HG02798 (cell line): ENCODE data around the gene ACTMAP.
"Not testable (repeated sequence)": the region's sequence is repeated elsewhere in the genome, so short reads cannot be mapped to it uniquely, and the experiment has no call there.

ENCODE experiments used
- ATAC-seq: cut with Tn5 transposase; IDR thresholded peaks from one replicate; pipeline ENCODE4 v1.9.1; 2021; ENCODE audit warnings: mild to moderate bottlenecking; ENCODE audit not compliant: unreplicated experiment, poor library complexity

ACTMAP gene

GRCh38 chr19:40750058-40750873 lies at the start of gene ACTMAP:
TSS of gene ACTMAP (minus strand) at chr19:40750477. CDS start at chr19:40749803, 674 bp downstream.
- peak; percentile 88 for ATAC-seq

- ATAC-seq, result no peak
These were observed 49.5 kb upstream of the ACTMAP start for GRCh38 chr19:40799558-40800338.

- peak; percentile 86 for ATAC-seq
These were observed 48.6 kb upstream of the ACTMAP start, which contains the start of gene EGLN2 for GRCh38 chr19:40798683-40799557. TSS of gene EGLN2 (plus strand) at chr19:40799191. CDS start at chr19:40800573, 1,382 bp downstream.

GRCh38 chr19:40797963-40798682 lies 47.8 kb upstream of the ACTMAP start:
- ATAC-seq, result peak; percentile 13

- ATAC-seq, result no peak
These were observed 47.1 kb upstream of the ACTMAP start for GRCh38 chr19:40797166-40797962.

GRCh38 chr19:40791996-40792395 lies 41.7 kb upstream of the ACTMAP start:
- ATAC-seq, result no peak

- no peak for ATAC-seq
These were observed 41.1 kb upstream of the ACTMAP start for GRCh38 chr19:40791349-40791748.

- no peak for ATAC-seq
These were observed 36.1 kb upstream of the ACTMAP start for GRCh38 chr19:40786060-40787037.

GRCh38 chr19:40785526-40785925 lies 35.2 kb upstream of the ACTMAP start:
- no peak for ATAC-seq

- not testable (repeated sequence) for ATAC-seq
These were observed 33.9 kb upstream of the ACTMAP start for GRCh38 chr19:40784146-40784545.

- no peak for ATAC-seq
These were observed 33.4 kb upstream of the ACTMAP start for GRCh38 chr19:40783711-40784110.

- ATAC-seq, result no peak
These were observed 30.9 kb upstream of the ACTMAP start for GRCh38 chr19:40781140-40781539.

GRCh38 chr19:40780582-40780981 lies 30.3 kb upstream of the ACTMAP start:
- ATAC-seq, result no peak

GRCh38 chr19:40778706-40779284 lies 28.5 kb upstream of the ACTMAP start:
- no peak for ATAC-seq

GRCh38 chr19:40777937-40778705 lies 27.8 kb upstream of the ACTMAP start, which contains the start of gene RAB4B:
TSS of gene RAB4B (plus strand) at chr19:40778247. CDS start at chr19:40778376, 129 bp downstream.
- peak; percentile 78 for ATAC-seq

- no peak for ATAC-seq
These were observed 27.3 kb upstream of the ACTMAP start for GRCh38 chr19:40777645-40777936.
